Activated CD8-positive, alpha-beta T cell treated with anti-CD3 and anti-CD28 coated beads, Interleukin-2, amount 10 ng/mL, durations not matched to agents 7 days and 5 days (primary cell): Measurements from ENCODE around the gene DNAJA1. TPM values are rescaled to one million over a fixed set of nuclear protein-coding genes. Genes with fewer than 3 reads are reported as not detected.
"Not testable (repeated sequence)": the region's sequence is repeated elsewhere in the genome, so short reads cannot be mapped to it uniquely, and the experiment has no call there.

Experiments
- ATAC-seq: fragments of 150-1000 bp; cut with Tn5 transposase; one replicate; pipeline ENCODE4 v1.10.0; 2021; ENCODE audit warnings: moderate library complexity
- CTCF ChIA-PET: fragments of 350-600 bp; sonication (Branson Sonifier 250); formaldehyde crosslinking; loops from one replicate; lab custom pipeline; 2021; ENCODE audit warnings: antibody characterized with exemption; lab: Charles Lee
- POLR2A ChIA-PET: fragments of 350-600 bp; sonication (Branson Sonifier 250); formaldehyde crosslinking; loops from one replicate; lab custom pipeline; 2021; ENCODE audit warnings: antibody characterized with exemption; lab: Charles Lee
- DNase-seq: peaks from one replicate; pipeline ENCODE4 v3.0.0-alpha.2; 2020
- H3K27ac Mint-ChIP-seq: one replicate; pipeline ENCODE4 v1.8.0; 2021; ENCODE audit warnings: mild to moderate bottlenecking, mixed read lengths
- H3K27me3 Mint-ChIP-seq: one replicate; pipeline ENCODE4 v1.8.0; 2021; ENCODE audit warnings: low read depth, mixed read lengths
- H3K36me3 Mint-ChIP-seq: one replicate; pipeline ENCODE4 v1.8.0; 2021; ENCODE audit warnings: low read depth, mixed read lengths
- H3K4me1 Mint-ChIP-seq: one replicate; pipeline ENCODE4 v1.8.0; 2021; ENCODE audit warnings: low read depth, mixed read lengths
- H3K4me3 Mint-ChIP-seq: one replicate; pipeline ENCODE4 v1.8.0; 2021; ENCODE audit warnings: mild to moderate bottlenecking, mixed read lengths
- H3K9me3 Mint-ChIP-seq: one replicate; pipeline ENCODE4 v1.8.0; 2022; ENCODE audit warnings: mixed read lengths; ENCODE audit not compliant: insufficient read depth
- total RNA-seq, 2 experiments: library from RNA; stranded (reverse); gene quantifications; one replicate each; pipeline ENCODE4 v1.2.3, GENCODE V29; 2021

The DNAJA1 gene
- total RNA-seq = 100 to 1,000 TPM; 158 to 159 TPM

DNA sequence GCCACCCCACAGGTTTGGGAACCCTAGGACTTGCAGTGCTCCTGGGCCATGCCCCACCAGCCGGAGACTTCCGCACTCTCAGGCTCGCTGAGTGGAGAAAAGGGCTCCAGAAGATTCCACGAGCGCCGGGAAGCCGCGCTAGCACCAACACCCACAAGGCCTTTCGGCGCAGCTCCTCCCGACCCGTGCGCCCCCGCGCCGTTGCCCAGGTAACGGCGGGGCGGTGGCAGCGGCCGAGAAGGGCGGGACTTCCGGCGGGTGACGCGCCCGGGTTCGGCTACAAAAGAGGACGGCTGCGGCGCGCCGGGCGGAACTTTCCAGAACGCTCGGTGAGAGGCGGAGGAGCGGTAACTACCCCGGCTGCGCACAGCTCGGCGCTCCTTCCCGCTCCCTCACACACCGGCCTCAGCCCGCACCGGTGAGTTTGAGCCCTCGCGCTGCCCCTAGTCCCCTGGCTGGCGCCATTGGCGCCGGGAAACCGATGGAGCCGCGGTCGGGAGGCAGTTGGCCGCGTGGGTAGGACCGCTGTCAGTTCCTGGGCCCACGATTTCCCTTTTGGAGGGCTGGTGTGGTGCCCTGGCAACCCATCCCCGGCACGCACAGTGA is at the start of gene DNAJA1:
TSS of gene DNAJA1 (plus strand) at position 308 of the 606 bp plus-strand sequence. CDS start 1,212 bp downstream, outside the sequence.
- Mint-ChIP-seq H3K4me3 (peak within 1 kb of the TSS; percentile 96), H3K9me3 (no peaks in the 10 kb centered on the region), H3K27me3 (no peaks in the 10 kb centered on the region), H3K4me1 (peaks cover 60% of the 10 kb centered on the region), H3K36me3 (peaks cover 54% of the 10 kb centered on the region), H3K27ac (peak within 1 kb of the TSS; percentile 91)
- ATAC-seq (peak; percentile 80), DNase-seq (peak; percentile 94)
- ChIA-PET POLR2A (interaction anchor here (0.6 to 4.6 kb wide), 42 partner anchors 9 to 499 kb away, joined by 3 to 77 read pairs (median 4); partner anchors contain the start of genes APTX, B4GALT1, NFX1 and NOL6), CTCF (interaction anchor here (1.1 to 2.2 kb wide), 5 partner anchors 24 to 444 kb away, joined by 3 to 9 read pairs (median 4); partner anchors contain the start of gene APTX)

DNA sequence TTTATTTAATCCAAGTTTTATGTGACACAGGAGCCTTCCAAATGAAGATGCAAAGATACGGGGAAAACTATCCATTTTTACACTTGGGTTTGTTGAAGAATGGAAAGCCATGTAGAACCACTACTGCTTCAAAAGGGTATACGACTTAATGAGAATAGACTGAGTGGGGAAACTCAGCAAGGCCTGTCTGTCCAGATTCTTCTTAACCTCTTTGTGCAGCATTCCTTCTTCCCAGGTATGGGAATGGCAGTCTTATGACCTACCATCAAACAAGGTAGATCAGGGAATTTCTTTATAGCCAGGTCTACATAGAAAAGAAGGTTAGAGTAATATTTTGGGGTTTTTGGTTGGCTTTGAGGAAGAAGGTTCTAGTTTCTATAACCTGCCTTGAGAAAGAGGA is 47.0 kb upstream of the DNAJA1 start:
- ATAC-seq = no peak
- POLR2A ChIA-PET = no interaction called here
- Mint-ChIP-seq H3K27ac (no peak overlapping the region), H3K9me3 (no peaks in the 10 kb centered on the region), H3K4me3 (no peak overlapping the region), H3K27me3 (no peaks in the 10 kb centered on the region), H3K4me1 (no peaks in the 10 kb centered on the region), H3K36me3 (peaks cover 33% of the 10 kb centered on the region)
- no peak for DNase-seq
- CTCF ChIA-PET = no interaction called here

DNA sequence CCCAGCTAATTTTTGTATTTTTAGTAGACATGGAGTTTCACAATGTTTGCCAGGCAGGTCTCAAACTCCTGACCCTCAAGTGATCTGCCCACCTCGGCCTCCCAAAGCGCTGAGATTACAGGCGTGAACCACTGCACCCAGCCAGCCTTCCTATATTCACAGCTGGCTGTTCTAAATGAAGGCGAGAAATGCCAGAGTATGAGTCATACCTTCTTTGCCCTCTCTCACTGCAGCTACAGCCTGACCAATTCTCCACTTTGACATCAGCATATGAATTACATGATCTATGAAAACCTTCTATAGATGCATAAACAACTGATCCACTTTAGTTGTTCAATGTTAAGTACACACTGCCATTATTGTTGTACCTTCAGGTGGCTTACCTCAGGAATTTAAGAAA is 38.1 kb upstream of the DNAJA1 start:
- Mint-ChIP-seq H3K27me3 (no peaks in the 10 kb centered on the region), H3K27ac (no peak overlapping the region), H3K9me3 (no peaks in the 10 kb centered on the region), H3K36me3 (peaks cover 51% of the 10 kb centered on the region), H3K4me1 (no peaks in the 10 kb centered on the region), H3K4me3 (no peak overlapping the region)
- no peak for DNase-seq
- ChIA-PET POLR2A (interaction anchor here (0.6 kb wide), 1 partner anchor 38 kb away, joined by 3 read pairs; the partner anchor contains the start of gene DNAJA1), CTCF (interaction anchor here (1.4 kb wide), 1 partner anchor 19 kb away, joined by 4 read pairs; no protein-coding TSS in a partner anchor)
- ATAC-seq = no peak

DNA sequence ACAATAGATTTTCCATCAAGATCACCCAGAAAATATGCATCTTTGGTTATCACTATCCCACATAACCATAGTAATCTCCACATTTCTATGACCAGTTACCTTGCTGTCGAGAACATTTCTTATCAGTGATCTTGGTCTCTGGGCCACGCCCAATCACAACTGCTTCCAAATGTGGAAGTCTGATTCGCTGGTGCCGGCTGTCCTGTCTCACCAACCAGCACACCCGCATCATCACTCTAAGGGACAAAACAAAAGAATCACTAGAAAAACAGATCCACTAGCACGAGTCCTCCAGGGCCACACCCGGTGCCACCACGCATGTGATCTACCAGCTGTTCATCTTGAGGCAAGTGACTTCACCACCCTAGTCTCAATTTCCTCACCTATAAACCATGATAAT is 35.4 kb upstream of the DNAJA1 start:
- H3K4me1 Mint-ChIP-seq = no peaks in the 10 kb centered on the region
- no peaks in the 10 kb centered on the region for H3K9me3 Mint-ChIP-seq
- no peak overlapping the region for H3K4me3 Mint-ChIP-seq
- peaks cover 34% of the 10 kb centered on the region for H3K36me3 Mint-ChIP-seq
- POLR2A ChIA-PET = no interaction called here
- no peak overlapping the region for H3K27ac Mint-ChIP-seq
- CTCF ChIA-PET = no interaction called here
- DNase-seq (no peak), ATAC-seq (no peak)
- no peaks in the 10 kb centered on the region for H3K27me3 Mint-ChIP-seq

DNA sequence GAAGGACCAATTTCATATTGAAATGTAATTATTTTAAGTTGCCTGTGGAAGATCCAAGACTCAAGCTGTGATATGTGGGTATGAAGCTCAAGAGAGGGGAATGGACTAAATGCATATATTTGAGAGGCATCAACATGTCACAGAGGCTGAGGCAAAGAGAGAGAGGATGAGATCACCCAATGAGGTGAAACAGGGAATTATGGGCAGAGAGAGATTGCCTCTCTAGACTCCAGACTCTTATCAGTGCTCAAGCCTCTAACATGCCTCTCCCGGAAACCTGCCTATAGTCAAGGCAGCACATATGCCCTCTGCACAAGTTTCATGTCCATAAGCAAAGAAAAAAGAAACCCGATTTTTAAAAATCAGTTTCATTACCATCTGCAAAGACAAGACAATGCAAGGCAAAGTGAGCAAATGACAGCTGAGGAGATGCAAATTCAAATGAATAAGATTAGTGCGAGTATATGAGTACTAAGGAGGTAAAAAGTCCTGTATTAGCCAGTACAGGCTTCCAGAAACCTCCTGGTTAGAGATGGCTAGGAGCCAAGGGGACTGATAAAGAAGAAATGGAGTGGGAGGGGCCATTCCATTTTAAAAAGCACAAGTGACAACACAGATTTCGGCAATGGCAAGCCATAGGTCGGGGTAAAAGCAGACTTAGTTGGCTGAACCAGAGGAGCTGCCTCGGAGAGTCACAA is 33.0 kb upstream of the DNAJA1 start:
- H3K4me3 Mint-ChIP-seq = no peak overlapping the region
- DNase-seq (no peak), ATAC-seq (no peak)
- POLR2A ChIA-PET = no interaction called here
- peaks cover 35% of the 10 kb centered on the region for H3K36me3 Mint-ChIP-seq
- no peaks in the 10 kb centered on the region for H3K4me1 Mint-ChIP-seq
- no peak overlapping the region for H3K27ac Mint-ChIP-seq
- CTCF ChIA-PET = no interaction called here
- no peaks in the 10 kb centered on the region for H3K27me3 Mint-ChIP-seq
- no peaks in the 10 kb centered on the region for H3K9me3 Mint-ChIP-seq

DNA sequence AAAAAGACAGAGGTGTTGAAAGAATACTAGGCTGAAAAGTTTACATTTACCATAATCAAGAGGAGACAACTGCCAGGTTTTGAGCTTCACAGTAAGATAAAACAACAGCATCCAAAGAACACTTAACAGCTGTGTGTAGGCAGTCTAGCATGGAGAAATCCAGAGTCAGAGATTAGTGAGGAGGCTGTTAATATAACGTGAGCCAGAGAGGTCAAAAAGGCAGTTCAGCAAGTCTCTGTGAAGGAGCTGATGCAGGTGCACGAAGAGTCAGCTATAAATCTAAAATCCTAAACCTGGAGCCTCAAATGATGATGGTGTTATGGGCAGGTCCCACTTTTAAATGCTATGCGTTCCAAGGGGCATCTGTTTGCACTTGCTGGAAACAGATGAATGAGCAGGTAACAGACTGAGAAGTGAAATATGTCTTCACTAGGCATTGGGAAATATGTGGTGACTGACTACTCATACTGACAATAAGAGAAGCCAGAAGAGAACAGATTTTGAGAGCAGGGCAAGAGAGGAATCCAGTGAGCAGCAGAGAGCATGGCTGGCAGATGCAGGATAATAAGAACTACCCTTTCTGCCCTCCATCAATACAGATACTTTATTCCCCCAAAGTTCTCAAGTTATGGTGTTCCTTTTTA is 32.4 kb upstream of the DNAJA1 start:
- H3K36me3 Mint-ChIP-seq = peaks cover 34% of the 10 kb centered on the region

DNA sequence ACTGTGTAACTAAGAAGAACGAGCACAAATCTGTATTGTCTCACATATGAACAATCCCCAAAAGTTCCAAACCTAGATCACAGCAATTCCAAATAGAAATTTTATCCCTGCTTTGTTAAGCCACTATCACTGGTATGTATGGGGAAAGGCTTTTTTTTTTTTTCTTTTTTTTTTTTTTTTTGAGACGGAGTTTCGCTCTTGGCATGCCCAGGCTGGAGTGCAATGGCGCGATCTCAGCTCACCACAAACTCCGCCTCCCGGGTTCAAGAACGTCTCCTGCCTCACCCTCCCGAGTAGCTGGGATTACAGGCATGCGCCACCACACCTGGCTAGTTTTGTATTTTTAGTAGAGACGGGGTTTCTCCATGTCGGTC is 24.4 kb upstream of the DNAJA1 start:
- CTCF ChIA-PET = interaction anchor here (0.9 kb wide), 1 partner anchor 26 kb away, joined by 3 read pairs; no protein-coding TSS in a partner anchor

More for the DNA sequence above, 32.4 kb upstream of the DNAJA1 start:
- no peaks in the 10 kb centered on the region for H3K27me3 Mint-ChIP-seq
- POLR2A ChIA-PET = no interaction called here
- ATAC-seq = no peak
- H3K4me3 Mint-ChIP-seq = no peak overlapping the region
- no peak for DNase-seq
- CTCF ChIA-PET = no interaction called here
- H3K27ac Mint-ChIP-seq = no peak overlapping the region
- peaks cover 4% of the 10 kb centered on the region for H3K4me1 Mint-ChIP-seq
- H3K9me3 Mint-ChIP-seq = no peaks in the 10 kb centered on the region

DNA sequence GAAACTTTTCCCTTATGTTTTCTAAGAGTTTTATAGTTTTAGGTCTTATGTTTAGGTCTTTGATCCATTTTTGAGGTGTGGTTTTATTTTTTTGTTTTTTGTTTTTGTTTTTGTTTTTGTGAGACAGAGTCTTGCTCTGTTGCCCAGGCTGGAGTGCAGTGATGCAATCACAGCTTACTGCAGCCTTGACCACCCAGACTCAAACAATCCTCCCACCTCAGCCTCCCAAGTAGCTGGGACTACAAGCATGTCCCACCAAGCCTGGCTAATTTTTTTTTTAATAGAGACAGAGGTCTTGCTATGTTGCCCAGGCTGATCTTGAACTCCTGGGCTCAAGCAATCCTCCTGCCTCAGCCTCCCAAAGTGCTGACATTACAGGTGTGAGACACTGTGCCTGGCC is 19.7 kb upstream of the DNAJA1 start:
- DNase-seq, CTCF ChIA-PET, H3K4me3 Mint-ChIP-seq, H3K36me3 Mint-ChIP-seq, H3K27ac Mint-ChIP-seq, H3K9me3 Mint-ChIP-seq, H3K27me3 Mint-ChIP-seq, ATAC-seq: not testable (repeated sequence)
- POLR2A ChIA-PET = interaction anchor here (7.4 kb wide), 1 partner anchor 19 kb away, joined by 77 read pairs; the partner anchor contains the start of gene DNAJA1
- peaks cover 12% of the 10 kb centered on the region for H3K4me1 Mint-ChIP-seq

More for the DNA sequence above, 24.4 kb upstream of the DNAJA1 start:
- peak overlapping the region; percentile 93 for H3K4me3 Mint-ChIP-seq
- DNase-seq (peak; percentile 51), ATAC-seq (peak; percentile 11)
- H3K27me3 Mint-ChIP-seq, H3K9me3 Mint-ChIP-seq: not testable (repeated sequence)
- POLR2A ChIA-PET = interaction anchor here (7.4 kb wide), 1 partner anchor 24 kb away, joined by 77 read pairs; the partner anchor contains the start of gene DNAJA1
- H3K4me1 Mint-ChIP-seq = peaks cover 32% of the 10 kb centered on the region
- peaks cover 32% of the 10 kb centered on the region for H3K36me3 Mint-ChIP-seq
- peak overlapping the region; percentile 99 for H3K27ac Mint-ChIP-seq

DNA sequence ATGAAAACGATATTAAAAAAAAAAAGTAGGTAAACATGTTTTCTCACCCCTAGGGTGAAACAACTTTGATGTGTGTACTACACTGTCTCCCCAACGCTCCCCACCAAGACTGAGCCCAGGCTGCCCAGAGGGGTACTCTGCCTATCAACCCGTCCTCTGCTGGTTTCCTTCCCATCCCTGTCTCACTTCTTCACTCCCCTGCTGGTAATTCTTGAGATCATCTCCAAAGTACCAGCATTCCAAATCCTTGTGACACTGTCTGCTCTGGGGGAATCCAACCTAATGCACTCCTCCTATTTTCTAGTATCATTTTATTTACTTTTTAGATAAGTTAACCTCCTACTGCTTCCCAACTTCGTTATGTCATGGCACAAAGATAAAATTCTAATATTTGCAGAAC is 17.3 kb upstream of the DNAJA1 start:
- Mint-ChIP-seq H3K4me3 (no peak overlapping the region), H3K36me3 (no peaks in the 10 kb centered on the region), H3K4me1 (peaks cover under 1% of the 10 kb centered on the region), H3K9me3 (no peaks in the 10 kb centered on the region), H3K27me3 (no peaks in the 10 kb centered on the region), H3K27ac (no peak overlapping the region)
- CTCF ChIA-PET = no interaction called here
- POLR2A ChIA-PET = interaction anchor here (0.8 kb wide), 1 partner anchor 17 kb away, joined by 3 read pairs; no protein-coding TSS in a partner anchor
- ATAC-seq = no peak
- DNase-seq = no peak

DNA sequence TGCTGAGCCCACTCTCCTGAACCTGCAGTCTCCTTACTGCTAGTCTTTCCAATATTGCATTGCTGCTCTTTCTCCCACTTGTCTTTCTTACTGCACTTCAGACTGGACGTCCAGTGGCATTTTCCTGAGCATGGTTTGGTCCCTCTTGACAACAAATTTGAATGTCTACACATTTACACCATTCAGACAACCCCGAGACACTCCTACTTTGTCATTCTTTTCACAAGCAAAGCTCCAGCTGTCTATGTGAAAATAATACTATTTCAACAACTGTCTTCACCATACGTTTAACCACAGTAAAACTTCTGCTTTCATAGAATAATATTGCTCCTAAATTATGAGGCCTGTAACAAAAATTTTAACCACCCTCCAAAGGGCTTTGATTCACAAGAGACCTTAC is 13.2 kb upstream of the DNAJA1 start:
- no peak overlapping the region for H3K27ac Mint-ChIP-seq
- no peak for ATAC-seq
- no peak overlapping the region for H3K4me3 Mint-ChIP-seq
- no peaks in the 10 kb centered on the region for H3K4me1 Mint-ChIP-seq
- ChIA-PET POLR2A (interaction anchor here (3.9 kb wide), 1 partner anchor 13 kb away, joined by 35 read pairs; the partner anchor contains the start of gene DNAJA1), CTCF (no interaction called here)
- H3K36me3 Mint-ChIP-seq = no peaks in the 10 kb centered on the region
- no peaks in the 10 kb centered on the region for H3K9me3 Mint-ChIP-seq
- no peaks in the 10 kb centered on the region for H3K27me3 Mint-ChIP-seq
- DNase-seq = no peak

DNA sequence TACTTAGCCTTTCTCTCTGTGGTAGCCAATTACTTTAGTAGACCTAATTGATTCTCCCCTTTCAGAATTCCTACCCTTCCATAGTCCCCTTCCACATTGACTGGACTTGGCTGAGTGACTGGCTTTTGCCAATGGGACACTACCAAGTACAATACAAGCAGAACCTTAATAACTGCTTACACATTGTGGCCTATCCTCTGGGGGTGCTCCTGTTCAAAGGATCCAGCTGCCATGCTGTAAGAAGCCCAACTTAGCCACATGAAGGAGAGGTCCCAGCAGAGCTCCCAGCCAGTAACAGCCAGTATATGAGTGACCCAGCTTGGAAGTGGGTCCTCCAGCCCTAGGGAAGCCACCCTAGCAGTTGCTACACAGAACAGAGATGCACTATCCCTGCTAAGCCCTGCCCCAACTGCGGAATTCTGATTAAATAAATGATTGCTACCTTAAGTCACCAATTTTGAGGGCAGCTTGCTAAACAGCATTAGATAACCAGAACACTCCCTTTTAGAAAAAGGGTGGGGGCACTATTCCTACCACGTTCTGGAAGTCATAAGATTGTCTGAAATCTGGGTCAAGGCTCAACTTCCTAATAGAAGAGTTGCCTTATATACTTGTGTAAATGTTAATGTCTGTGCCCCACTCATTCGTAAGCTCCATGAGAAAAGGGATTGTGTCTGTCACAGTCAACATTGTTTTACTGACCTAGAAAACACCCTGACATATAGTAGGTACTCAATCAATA is 12.6 kb upstream of the DNAJA1 start:
- no peaks in the 10 kb centered on the region for H3K9me3 Mint-ChIP-seq
- H3K27ac Mint-ChIP-seq = no peak overlapping the region
- ChIA-PET CTCF (no interaction called here), POLR2A (interaction anchor here (3.9 kb wide), 1 partner anchor 12 kb away, joined by 35 read pairs; the partner anchor contains the start of gene DNAJA1)
- no peaks in the 10 kb centered on the region for H3K36me3 Mint-ChIP-seq
- no peak for DNase-seq
- no peak for ATAC-seq
- H3K27me3 Mint-ChIP-seq = no peaks in the 10 kb centered on the region
- no peak overlapping the region for H3K4me3 Mint-ChIP-seq
- H3K4me1 Mint-ChIP-seq = no peaks in the 10 kb centered on the region
